CD14-positive monocyte (primary cell): ENCODE results near the gene SETX. TPM values are rescaled to one million over a fixed set of nuclear protein-coding genes. Genes with fewer than 3 reads are reported as not detected.

Experiments
- DNase-seq, 3 donors: peaks; one replicate each; pipeline ENCODE4 v3.0.0-alpha.2; 2011 to 2022
- H2AFZ ChIP-seq: 2 replicates; pipeline ENCODE4 v1.6.0; 2012; ENCODE audit warnings: mild to moderate bottlenecking, low read depth, low read length, inconsistent platforms; ENCODE audit not compliant: insufficient read depth, poor library complexity, severe bottlenecking
- H3K27ac ChIP-seq, 2 donors: 1 replicate in 1 of 2; 2 replicates in 1 of 2; pipeline ENCODE4 v1.5.1; 2012 to 2013; ENCODE audit warnings: low read length in 2 of 2, control low read depth in 1 of 2, inconsistent platforms in 1 of 2, low read depth in 1 of 2, mild to moderate bottlenecking in 1 of 2
- H3K27me3 ChIP-seq, 2 donors: one replicate each; pipeline versions ENCODE4 v1.6.0 to v1.6.1; 2011 to 2013; ENCODE audit warnings: low read length in 2 of 2; ENCODE audit not compliant: control insufficient read depth in 2 of 2, insufficient read depth in 2 of 2
- H3K36me3 ChIP-seq, 2 donors: replicated peaks in 1 of 2; 1 replicate in 1 of 2; 2 replicates in 1 of 2; pipeline versions ENCODE4 v1.5.1 to v1.6.1; 2012 to 2013; ENCODE audit warnings: low read length in 2 of 2, control low read depth in 1 of 2, inconsistent platforms in 1 of 2, mild to moderate bottlenecking in 1 of 2; ENCODE audit not compliant: insufficient read depth in 2 of 2, control insufficient read depth in 1 of 2
- H3K4me1 ChIP-seq, 2 donors: 1 replicate in 1 of 2; 2 replicates in 1 of 2; pipeline versions ENCODE4 v1.5.1 to v1.6.1; 2012 to 2013; ENCODE audit warnings: low read length in 2 of 2, control low read depth in 1 of 2, inconsistent platforms in 1 of 2, mild to moderate bottlenecking in 1 of 2, moderate library complexity in 1 of 2; ENCODE audit not compliant: insufficient read depth in 2 of 2, control insufficient read depth in 1 of 2
- H3K4me2 ChIP-seq: replicated peaks from 2 replicates; pipeline ENCODE3; 2012; ENCODE audit warnings: low read length, moderate library complexity, mild to moderate bottlenecking; ENCODE audit not compliant: poor library complexity, severe bottlenecking; ENCODE audit errors: extremely low read depth
- H3K4me3 ChIP-seq, 3 experiments: fragments of 200-600 bp in 1 of 3; sonication (generic) in 1 of 3; replicated peaks in 1 of 3; 1 replicate in 2 of 3; 2 replicates in 1 of 3; pipeline ENCODE4 v1.5.1; 2011 to 2013; ENCODE audit warnings: low read length in 3 of 3, mild to moderate bottlenecking in 3 of 3, control low read depth in 2 of 3, low read depth in 2 of 3, inconsistent platforms in 1 of 3, moderate library complexity in 1 of 3
- H3K79me2 ChIP-seq: 2 replicates; pipeline ENCODE4 v1.6.0; 2012; ENCODE audit warnings: mild to moderate bottlenecking, control low read depth, inconsistent platforms, low read length, moderate library complexity; ENCODE audit not compliant: insufficient read depth
- H3K9ac ChIP-seq: 2 replicates; pipeline ENCODE4 v1.6.0; 2017; ENCODE audit warnings: low read length, mild to moderate bottlenecking; ENCODE audit not compliant: insufficient read depth, poor library complexity, severe bottlenecking
- H3K9me3 ChIP-seq, 2 donors: replicated peaks in 1 of 2; 1 replicate in 1 of 2; 2 replicates in 1 of 2; pipeline versions ENCODE4 v1.5.1 to v1.6.1; 2012 to 2013; ENCODE audit warnings: low read length in 2 of 2, control low read depth in 1 of 2; ENCODE audit not compliant: control insufficient read depth in 1 of 2, insufficient read depth in 1 of 2
- H4K20me1 ChIP-seq: 2 replicates; pipeline ENCODE4 v1.6.0; 2012; ENCODE audit warnings: mild to moderate bottlenecking, low read length, control low read depth, moderate library complexity; ENCODE audit not compliant: insufficient read depth
- H3K27ac Mint-ChIP-seq, 7 donors: one replicate each; pipeline ENCODE4 v1.8.0; 2020; ENCODE audit warnings: mild to moderate bottlenecking in 7 of 7, mixed read lengths in 7 of 7, moderate library complexity in 6 of 7, inconsistent platforms in 2 of 7
- H3K27me3 Mint-ChIP-seq, 3 donors: one replicate each; pipeline ENCODE4 v1.8.0; 2021 to 2022; ENCODE audit warnings: low read depth in 3 of 3, mild to moderate bottlenecking in 3 of 3, mixed read lengths in 3 of 3, moderate library complexity in 3 of 3, inconsistent platforms in 1 of 3
- H3K36me3 Mint-ChIP-seq, 2 donors: one replicate each; pipeline ENCODE4 v1.8.0; 2020; ENCODE audit warnings: mixed read lengths in 2 of 2, inconsistent platforms in 1 of 2, mild to moderate bottlenecking in 1 of 2
- H3K4me1 Mint-ChIP-seq: one replicate; pipeline ENCODE4 v1.8.0; 2020; ENCODE audit warnings: mild to moderate bottlenecking, mixed read lengths
- H3K4me3 Mint-ChIP-seq, 2 donors: one replicate each; pipeline ENCODE4 v1.8.0; 2020; ENCODE audit warnings: mild to moderate bottlenecking in 2 of 2, mixed read lengths in 2 of 2, moderate library complexity in 1 of 2
- H3K9me3 Mint-ChIP-seq, 7 donors: one replicate each; pipeline ENCODE4 v1.8.0; 2020 to 2022; ENCODE audit warnings: mixed read lengths in 7 of 7, mild to moderate bottlenecking in 6 of 7, moderate library complexity in 6 of 7, inconsistent platforms in 2 of 7
- CTCF ChIP-seq: fragments of 200-600 bp; IDR thresholded peaks from one replicate; pipeline ENCODE4 v1.8.0; 2022; ENCODE audit warnings: antibody characterized with exemption, mild to moderate bottlenecking
- WGBS: methylation state at CpG from one replicate; pipeline ENCODE4 v1.1.5; 2013; ENCODE audit warnings: missing lambda C conversion rate; ENCODE audit not compliant: insufficient coverage; 5-methylcytosine and 5-hydroxymethylcytosine counted together
- intact Hi-C, 2 donors: fragments of 100-400 bp; cut with micrococcal nuclease; formaldehyde crosslinking; loops; one replicate each; pipeline versions ENCODE4 v1.15.0 to v1.15.1; 2023
- polyA plus RNA-seq, 3 donors: library from polyadenylated mRNA; depleted of rRNA in 1 of 3; unstranded in 2 of 3; stranded (reverse) in 1 of 3; fragments of 300-500 nt in 2 of 3; fragments of >200 nt in 1 of 3; fragmentation: Illumina TruSeq in 2 of 3; gene quantifications; 1 replicate in 2 of 3; 2 replicates in 1 of 3; pipeline ENCODE4 v1.2.3, GENCODE V29; 2012 to 2021

SETX gene
- polyA plus RNA-seq, 3 donors: 18.4 to 31.7 (median 24.2) TPM

- H3K27me3 ChIP-seq: peaks cover 0 to 24% of the 10 kb centered on the region in 2 donors
- peak overlapping the region; percentile 83 for H2AFZ ChIP-seq
These were observed 114.6 kb downstream of the SETX start for GRCh38 chr9:132239999-132240840.

More at GRCh38 chr9:132239999-132240840, 114.6 kb downstream of the SETX start:
- peak overlapping the region; percentile 99 for H3K4me2 ChIP-seq
- H3K27ac ChIP-seq: peak overlapping the region in 1 of 2 donors; percentile 20
- Mint-ChIP-seq H3K4me1 (peaks cover 36% of the 10 kb centered on the region), H3K36me3 (no peaks in the 10 kb centered on the region), H3K9me3 (peaks cover 0 to 2% (median 0%) of the 10 kb centered on the region in 7 donors), H3K27me3 (peaks cover 6 to 48% (median 41%) of the 10 kb centered on the region in 3 donors), H3K27ac (peak overlapping the region in 3 of 7 donors; percentile 40 to 77 (median 61)), H3K4me3 (peak overlapping the region; percentile 63 to 80)
- no peak for DNase-seq
- no peaks in the 10 kb centered on the region for H3K9me3 ChIP-seq
- H3K36me3 ChIP-seq: no peaks in the 10 kb centered on the region
- no peak for TF ChIP-seq CTCF
- peak overlapping the region in 2 of 3 experiments; percentile 25 to 84 for H3K4me3 ChIP-seq
- intact Hi-C loops: loop anchor here in 1 of 2 donors (10.0 kb wide), 1 partner anchor 165 kb away; the partner anchor contains the start of gene MED27
- peaks cover 35 to 51% of the 10 kb centered on the region in 2 donors for H3K4me1 ChIP-seq
- WGBS: 63% methylated on average over 18 of the region's 21 CpGs
- no peaks in the 10 kb centered on the region for H3K79me2 ChIP-seq
- no peaks in the 10 kb centered on the region for H4K20me1 ChIP-seq
- peak overlapping the region; percentile 27 for H3K9ac ChIP-seq
